Forelimb muscle (tissue), 1 donor: ENCODE measurements around the gene SIL1. TPM values are rescaled to one million over a fixed set of nuclear protein-coding genes. Genes with fewer than 3 reads are reported as not detected.

Source experiments
- DNase-seq: peaks from one replicate; pipeline ENCODE4 v3.0.0-alpha.2; 2013; ENCODE audit warnings: low read depth
- polyA plus RNA-seq: library from polyadenylated mRNA; unstranded; fragments of 120-200 nt; gene quantifications from one replicate; pipeline ENCODE4 v1.2.1, GENCODE V29; 2013; ENCODE audit not compliant: insufficient read length

The SIL1 gene
- polyA plus RNA-seq, 1 donor = 23.9 TPM

GRCh38 chr5:138956801-138957200 is 241.4 kb downstream of the SIL1 start:
- no peak for DNase-seq

GRCh38 chr5:138955671-138956295 is 242.4 kb downstream of the SIL1 start:
- DNase-seq = no peak

- no peak for DNase-seq
Observed at GRCh38 chr5:138955013-138955660, 243.0 kb downstream of the SIL1 start.

- DNase-seq = no peak
Observed at GRCh38 chr5:138954257-138955012, 243.7 kb downstream of the SIL1 start.

- DNase-seq = no peak
Observed at GRCh38 chr5:138953387-138954256, 244.5 kb downstream of the SIL1 start.

GRCh38 chr5:138952962-138953361 is 245.2 kb downstream of the SIL1 start:
- no peak for DNase-seq

GRCh38 chr5:138951986-138952735 is 246.0 kb downstream of the SIL1 start:
- DNase-seq = no peak

GRCh38 chr5:138951091-138951985 is 246.8 kb downstream of the SIL1 start:
- DNase-seq = no peak

- no peak for DNase-seq
Observed at GRCh38 chr5:138950421-138951031, 247.6 kb downstream of the SIL1 start.

GRCh38 chr5:138949988-138950387 is 248.2 kb downstream of the SIL1 start:
- DNase-seq = no peak

GRCh38 chr5:138949223-138949574 is 249.0 kb downstream of the SIL1 start:
- no peak for DNase-seq

- no peak for DNase-seq
Observed at GRCh38 chr5:138948471-138949222, 249.5 kb downstream of the SIL1 start.

- DNase-seq = no peak
Observed at GRCh38 chr5:138947780-138948179, 250.4 kb downstream of the SIL1 start.

GRCh38 chr5:138946831-138947560 is 251.2 kb downstream of the SIL1 start:
- DNase-seq = no peak

GRCh38 chr5:138946241-138946623 is 251.9 kb downstream of the SIL1 start:
- DNase-seq = no peak

- no peak for DNase-seq
Observed at GRCh38 chr5:138945421-138946240, 252.5 kb downstream of the SIL1 start.

- DNase-seq = no peak
Observed at GRCh38 chr5:138944527-138945322, 253.4 kb downstream of the SIL1 start.
